H1 (cell line): Measurements from ENCODE around the gene CHD3. TPM values are rescaled to one million over a fixed set of nuclear protein-coding genes. Genes with fewer than 3 reads are reported as not detected.

Experiments used
- CTCF ChIA-PET: fragments of 300-600 bp; sonication (Branson Sonifier 250); formaldehyde crosslinking; loops from one replicate; lab custom pipeline; 2021; ENCODE audit not compliant: partially characterized antibody; lab: Charles Lee
- POLR2A ChIA-PET: fragments of 300-600 bp; sonication (Branson Sonifier 250); formaldehyde crosslinking; loops from one replicate; lab custom pipeline; 2021; ENCODE audit warnings: inconsistent platforms; ENCODE audit not compliant: partially characterized antibody; lab: Charles Lee
- DNase-seq, 2 experiments: peaks; one replicate each; pipeline versions ENCODE4 v3.0.0 to v3.0.0-alpha.2; 2010 to 2022; ENCODE audit warnings: low spot score in 2 of 2, low read depth in 1 of 2, mixed read lengths in 1 of 2
- FAIRE-seq: peaks from 2 replicates; lab custom pipeline; 2011; peaks lifted over from hg19 to GRCh38; lab: Jason Lieb, UNC
- H2AFZ ChIP-seq: 2 replicates; pipeline ENCODE4 v1.8.1; 2012; ENCODE audit warnings: low read length, inconsistent platforms
- H2AK5ac ChIP-seq: 2 replicates; pipeline ENCODE4 v1.6.1; 2013; ENCODE audit warnings: low read depth, low read length
- H2BK120ac ChIP-seq: replicated peaks from 2 replicates; pipeline ENCODE3; 2013; ENCODE audit warnings: low read depth, low read length, inconsistent platforms
- H2BK12ac ChIP-seq: 2 replicates; pipeline ENCODE4 v1.6.1; 2013; ENCODE audit warnings: low read depth, low read length
- H2BK15ac ChIP-seq: 2 replicates; pipeline ENCODE4 v1.6.1; 2013; ENCODE audit warnings: low read length
- H2BK20ac ChIP-seq: 2 replicates; pipeline ENCODE4 v1.6.1; 2013; ENCODE audit warnings: low read length
- H2BK5ac ChIP-seq: 2 replicates; pipeline ENCODE4 v1.6.1; 2013; ENCODE audit warnings: low read depth, low read length
- H3K14ac ChIP-seq: 2 replicates; pipeline ENCODE4 v1.6.1; 2013; ENCODE audit warnings: inconsistent platforms; ENCODE audit not compliant: insufficient read length
- H3K18ac ChIP-seq: 2 replicates; pipeline ENCODE4 v1.6.1; 2013; ENCODE audit warnings: low read length; ENCODE audit errors: extremely low read depth
- H3K23ac ChIP-seq: 2 replicates; pipeline ENCODE4 v1.6.1; 2013; ENCODE audit warnings: inconsistent platforms; ENCODE audit not compliant: insufficient read length
- H3K23me2 ChIP-seq: 2 replicates; pipeline ENCODE4 v1.6.1; 2013; ENCODE audit warnings: low read depth, low read length
- H3K27ac ChIP-seq: 2 replicates; pipeline ENCODE4 v1.6.1; 2011; ENCODE audit warnings: low read depth, low read length, inconsistent platforms
- H3K27me3 ChIP-seq, 4 experiments: replicated peaks in 1 of 4; 1 replicate in 1 of 4; 2 replicates in 3 of 4; pipeline versions ENCODE4 v1.6.1 to v1.8.1; 2011 to 2013; ENCODE audit warnings: low read length in 3 of 4, mild to moderate bottlenecking in 3 of 4, inconsistent platforms in 2 of 4, mixed read lengths in 2 of 4, moderate library complexity in 1 of 4; ENCODE audit not compliant: control insufficient read depth in 3 of 4, insufficient read depth in 3 of 4; ENCODE audit errors: extremely low read depth in 1 of 4
- H3K36me3 ChIP-seq, 4 experiments: 2 replicates each; pipeline versions ENCODE4 v1.6.1 to v1.8.1; 2011 to 2013; ENCODE audit warnings: mild to moderate bottlenecking in 4 of 4, low read length in 3 of 4, moderate library complexity in 2 of 4, control low read depth in 1 of 4, inconsistent platforms in 1 of 4; ENCODE audit not compliant: insufficient read depth in 4 of 4, control insufficient read depth in 2 of 4
- H3K4ac ChIP-seq: replicated peaks from 2 replicates; pipeline ENCODE3; 2013; ENCODE audit warnings: low read length, low read depth, mixed read lengths, inconsistent platforms; ENCODE audit not compliant: insufficient read length
- H3K4me1 ChIP-seq, 4 experiments: replicated peaks in 1 of 4; 1 replicate in 1 of 4; 2 replicates in 3 of 4; pipeline versions ENCODE4 v1.6.1 to v1.8.1; 2011 to 2013; ENCODE audit warnings: low read length in 3 of 4, inconsistent platforms in 2 of 4, mixed read lengths in 1 of 4; ENCODE audit not compliant: insufficient read depth in 4 of 4, control insufficient read depth in 3 of 4
- H3K4me2 ChIP-seq, 2 experiments: 2 replicates each; pipeline versions ENCODE4 v1.6.1 to v1.8.1; 2011 to 2013; ENCODE audit warnings: low read depth in 2 of 2, low read length in 2 of 2, control low read depth in 1 of 2, inconsistent platforms in 1 of 2, mild to moderate bottlenecking in 1 of 2; ENCODE audit not compliant: insufficient read depth in 1 of 2
- H3K4me3 ChIP-seq, 4 experiments: fragments of 200-600, 300-600 bp in 1 of 4; sonication (generic), shearing (Covaris generic), sonication (Bioruptor Twin) in 1 of 4; 2 replicates each; pipeline versions ENCODE4 v1.5.1 to v1.8.1; 2011 to 2016; ENCODE audit warnings: low read length in 4 of 4, low read depth in 3 of 4, control low read depth in 2 of 4, inconsistent platforms in 2 of 4, mild to moderate bottlenecking in 2 of 4, mixed read lengths in 1 of 4, moderate library complexity in 1 of 4; ENCODE audit not compliant: insufficient read depth in 2 of 4; ENCODE audit errors: extremely low read depth in 1 of 4
- H3K56ac ChIP-seq: replicated peaks from 2 replicates; pipeline ENCODE3; 2013; ENCODE audit warnings: low read depth, mild to moderate bottlenecking, mixed read lengths, low read length, inconsistent platforms; ENCODE audit not compliant: insufficient read length
- H3K79me1 ChIP-seq: 2 replicates; pipeline ENCODE4 v1.6.1; 2013; ENCODE audit warnings: low read depth, low read length, control low read depth
- H3K79me2 ChIP-seq, 2 experiments: 2 replicates each; pipeline versions ENCODE4 v1.6.1 to v1.8.1; 2012 to 2013; ENCODE audit warnings: low read length in 2 of 2, mild to moderate bottlenecking in 2 of 2, inconsistent platforms in 1 of 2; ENCODE audit not compliant: insufficient read depth in 2 of 2, control insufficient read depth in 1 of 2
- H3K9ac ChIP-seq, 4 experiments: replicated peaks in 1 of 4; 1 replicate in 1 of 4; 2 replicates in 3 of 4; pipeline versions ENCODE4 v1.6.1 to v1.8.1; 2011 to 2013; ENCODE audit warnings: low read depth in 3 of 4, low read length in 3 of 4, control low read depth in 2 of 4, mild to moderate bottlenecking in 2 of 4, moderate library complexity in 2 of 4, inconsistent platforms in 1 of 4; ENCODE audit errors: extremely low read depth in 1 of 4
- H3K9me3 ChIP-seq, 2 experiments: 2 replicates each; pipeline versions ENCODE4 v1.6.1 to v1.8.1; 2012 to 2013; ENCODE audit warnings: mild to moderate bottlenecking in 2 of 2, moderate library complexity in 2 of 2, control low read depth in 1 of 2, inconsistent platforms in 1 of 2, low read depth in 1 of 2, low read length in 1 of 2, mixed read lengths in 1 of 2; ENCODE audit not compliant: insufficient read depth in 2 of 2
- H4K20me1 ChIP-seq, 2 experiments: replicated peaks in 1 of 2; 2 replicates each; pipeline versions ENCODE3 to v1.8.1; 2011 to 2013; ENCODE audit warnings: inconsistent platforms in 2 of 2, low read length in 2 of 2, mild to moderate bottlenecking in 1 of 2; ENCODE audit not compliant: insufficient read depth in 2 of 2, control insufficient read depth in 1 of 2
- H4K5ac ChIP-seq: 2 replicates; pipeline ENCODE4 v1.6.1; 2013; ENCODE audit warnings: low read length, low read depth, mixed read lengths, inconsistent platforms; ENCODE audit not compliant: insufficient read length
- H4K8ac ChIP-seq: 2 replicates; pipeline ENCODE4 v1.8.0; 2013; ENCODE audit warnings: mild to moderate bottlenecking, moderate library complexity, low read length, inconsistent platforms; ENCODE audit not compliant: insufficient read depth; ENCODE audit errors: extremely low read depth
- H4K91ac ChIP-seq: replicated peaks from 2 replicates; pipeline ENCODE3; 2013; ENCODE audit warnings: low read length, mixed read lengths, inconsistent platforms; ENCODE audit not compliant: insufficient read length
- BACH1 ChIP-seq: IDR thresholded peaks from 2 replicates; pipeline ENCODE4 v1.6.1; 2012; ENCODE audit warnings: low read length, improper control_type of control experiment
- BCL11A ChIP-seq, 2 experiments: IDR thresholded peaks; one replicate each; pipeline ENCODE4 v1.6.1; 2011; ENCODE audit warnings: low read depth in 2 of 2, low read length in 2 of 2, mild to moderate bottlenecking in 2 of 2
- CBX8 ChIP-seq: fragments of 300-800, 300-1000 bp; sonication (generic); IDR thresholded peaks from 2 replicates; pipeline ENCODE4 v1.7.1; 2016; ENCODE audit warnings: low read depth, low read length, borderline replicate concordance
- HDAC2 ChIP-seq, 2 experiments: fragments of 300-600 bp in 1 of 2; sonication (generic) in 1 of 2; IDR thresholded peaks; 2 replicates each; pipeline ENCODE4 v1.6.1; 2011 to 2012; ENCODE audit warnings: low read depth in 2 of 2, low read length in 2 of 2, mild to moderate bottlenecking in 2 of 2, moderate library complexity in 2 of 2, borderline replicate concordance in 1 of 2, inconsistent platforms in 1 of 2
- KDM1A ChIP-seq: fragments of 200-600, 300-600 bp; sonication (generic); IDR thresholded peaks from 2 replicates; pipeline ENCODE4 v1.7.1; 2016; ENCODE audit warnings: mild to moderate bottlenecking, low read length, borderline replicate concordance
- KDM5A ChIP-seq: fragments of 200-600 bp; IDR thresholded peaks from 2 replicates; pipeline ENCODE4 v1.7.1; 2012; ENCODE audit warnings: mild to moderate bottlenecking, low read length, inconsistent platforms, mixed read lengths
- NANOG ChIP-seq: IDR thresholded peaks from 2 replicates; pipeline ENCODE4 v1.6.1; 2011; ENCODE audit warnings: low read length, low read depth, mild to moderate bottlenecking, inconsistent platforms; ENCODE audit not compliant: insufficient read depth, poor library complexity, severe bottlenecking
- PHF8 ChIP-seq: fragments of 200-600 bp; sonication (generic); conservative IDR thresholded peaks from 2 replicates; pipeline ENCODE4 v1.7.1; 2012; ENCODE audit warnings: low read depth, mild to moderate bottlenecking, inconsistent platforms, low read length, moderate library complexity
- RBBP5 ChIP-seq: IDR thresholded peaks from 2 replicates; pipeline ENCODE4 v1.7.1; 2012; ENCODE audit warnings: low read depth, mild to moderate bottlenecking, inconsistent platforms, low read length, moderate library complexity, borderline replicate concordance
- SP4 ChIP-seq: IDR thresholded peaks from 2 replicates; pipeline ENCODE4 v1.6.1; 2012; ENCODE audit warnings: low read length, inconsistent platforms
- SRF ChIP-seq: IDR thresholded peaks from 2 replicates; pipeline ENCODE4 v1.6.1; 2011; ENCODE audit warnings: mild to moderate bottlenecking, low read depth, low read length, moderate library complexity
- TAF1 ChIP-seq: IDR thresholded peaks from 2 replicates; pipeline ENCODE4 v1.6.1; 2011; ENCODE audit warnings: mild to moderate bottlenecking, low read depth, low read length
- USF2 ChIP-seq: IDR thresholded peaks from 2 replicates; pipeline ENCODE4 v1.6.1; 2011; ENCODE audit warnings: low read length, improper control_type of control experiment
- WGBS, 2 experiments: shearing (Covaris generic) in 1 of 2; methylation state at CpG; one replicate each; pipeline versions ENCODE4 v1.1.6 to v1.1.7; 2013 to 2015; ENCODE audit warnings: low lambda C conversion rate in 2 of 2, mixed read lengths in 2 of 2, inconsistent platforms in 1 of 2, low coverage in 1 of 2, missing lambda C conversion rate in 1 of 2; ENCODE audit not compliant: insufficient replicate concordance in 2 of 2, insufficient coverage in 1 of 2, insufficient read length in 1 of 2; ENCODE audit errors: extremely low coverage in 1 of 2, missing lambda C conversion rate in 1 of 2; 5-methylcytosine and 5-hydroxymethylcytosine counted together
- polyA plus RNA-seq, 7 experiments: library from polyadenylated mRNA; depleted of rRNA in 3 of 7; stranded (reverse) in 5 of 7; unstranded in 2 of 7; fragments of >200 nt in 5 of 7; fragments of 200-250 nt in 2 of 7; gene quantifications; 1 replicate in 5 of 7; 2 replicates in 1 of 7; 4 replicates in 1 of 7; pipeline versions ENCODE4 v1.2.1 to v1.2.3, GENCODE V29; 2011 to 2013; ENCODE audit warnings: missing spikeins in 2 of 7, mixed read lengths in 2 of 7
- total RNA-seq: library from RNA; stranded (reverse); fragmentation: NEBNext Ultra II Directional; extraction: Animal tissue kit (Norgen Biotek cat#: 25700); gene quantifications from 2 replicates; pipeline ENCODE4 v1.2.1, GENCODE V29; 2021

CHD3 gene
- total and polyA plus RNA-seq, 2 of the 8 experiments (the other 6 are each of a cell fraction or from before 2014, with no cell fraction given) = 12.3 to 12.9 TPM

GRCh38 chr17:7947651-7948050 lies 59.1 kb downstream of the CHD3 start:
- WGBS, 2 experiments = 88% methylated on average over 5 of the region's 5 CpGs; no CpG with 5 or more reads in 1 of the 2 experiments
- DNase-seq (no peak), FAIRE-seq (no peak)
- no peak overlapping the region for H2AFZ ChIP-seq
- no peak overlapping the region for H4K5ac ChIP-seq
- H3K4ac ChIP-seq = no peak overlapping the region
- no peaks in the 10 kb centered on the region for H3K27me3 ChIP-seq
- H2BK15ac ChIP-seq = no peak overlapping the region
- H3K4me2 ChIP-seq = no peak overlapping the region
- H3K4me1 ChIP-seq = no peaks in the 10 kb centered on the region
- no peaks in the 10 kb centered on the region for H3K9me3 ChIP-seq
- no peak overlapping the region for H2BK120ac ChIP-seq
- H3K79me1 ChIP-seq = no peaks in the 10 kb centered on the region
- H3K4me3 ChIP-seq = no peak overlapping the region
- no peak overlapping the region for H4K91ac ChIP-seq
- POLR2A ChIA-PET = interaction anchor here (1.4 kb wide), 1 partner anchor 18 kb away, joined by 3 read pairs; no protein-coding TSS in a partner anchor
- H3K79me2 ChIP-seq = no peaks in the 10 kb centered on the region
- peaks cover 8 to 40% (median 32%) of the 10 kb centered on the region in 4 experiments for H3K36me3 ChIP-seq
- H2AK5ac ChIP-seq = no peak overlapping the region
- peaks cover 2 to 4% of the 10 kb centered on the region in 2 experiments for H4K20me1 ChIP-seq
- no peak overlapping the region for H3K9ac ChIP-seq
- H3K27ac ChIP-seq = no peak overlapping the region
- H3K23me2 ChIP-seq = no peaks in the 10 kb centered on the region
- no peak overlapping the region for H3K23ac ChIP-seq
- CTCF ChIA-PET = interaction anchor here (0.8 to 2.1 kb wide), 6 partner anchors 13 to 110 kb away, joined by 3 to 6 read pairs (median 3); no protein-coding TSS in a partner anchor
- no peak overlapping the region for H4K8ac ChIP-seq
- no peak overlapping the region for H2BK20ac ChIP-seq
- H2BK12ac ChIP-seq = no peak overlapping the region
- H3K14ac ChIP-seq = no peak overlapping the region
- H3K18ac ChIP-seq = no peak overlapping the region
- no peak overlapping the region for H2BK5ac ChIP-seq
- H3K56ac ChIP-seq = no peak overlapping the region
- TF ChIP-seq BACH1 (no peak), PHF8 (no peak), SP4 (no peak), KDM1A (no peak), CBX8 (no peak), BCL11A (IDR thresholded peaks at IDR 0.05; ENCODE audit: low read depth in 2 of 2, low read length in 2 of 2) (no peak), HDAC2 (IDR thresholded peaks at IDR 0.05; ENCODE audit: borderline replicate concordance in 1 of 2, low read depth in 2 of 2, low read length in 2 of 2) (no peak), USF2 (no peak), RBBP5 (no peak), SRF (no peak), NANOG (no peak), TAF1 (no peak), KDM5A (no peak)
